GF-D8 (cell line): ENCODE measurements around the gene SCN10A.

ENCODE experiments used
- DNase-seq: peaks from one replicate; lab custom pipeline; 2025; lab: John Stamatoyannopoulos, UW

Gene SCN10A

DNA sequence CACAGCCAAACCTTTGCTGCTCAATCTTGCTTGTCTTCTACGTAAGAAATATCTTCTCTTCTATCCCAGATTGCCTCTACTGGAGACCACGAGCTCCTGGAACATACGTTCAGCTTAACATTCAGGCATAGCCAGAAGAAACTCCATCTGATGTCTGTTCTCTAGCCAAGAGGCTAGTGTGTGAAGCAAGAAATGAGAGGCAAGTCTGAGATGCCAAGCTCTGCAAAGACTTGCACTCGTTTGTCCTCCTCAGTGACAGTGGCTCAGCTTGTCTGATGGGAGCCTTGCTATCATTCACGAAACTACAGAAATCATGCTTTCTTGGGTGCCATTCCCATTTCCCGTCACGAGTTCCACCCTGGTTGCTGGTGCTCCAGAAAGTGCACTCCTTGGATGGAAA is at the start of gene SCN10A:
SCN10A (minus strand) TSS at position 192 of the 400 bp plus-strand sequence. CDS start 22,207 bp downstream, outside the sequence.
- no peak for DNase-seq

DNA sequence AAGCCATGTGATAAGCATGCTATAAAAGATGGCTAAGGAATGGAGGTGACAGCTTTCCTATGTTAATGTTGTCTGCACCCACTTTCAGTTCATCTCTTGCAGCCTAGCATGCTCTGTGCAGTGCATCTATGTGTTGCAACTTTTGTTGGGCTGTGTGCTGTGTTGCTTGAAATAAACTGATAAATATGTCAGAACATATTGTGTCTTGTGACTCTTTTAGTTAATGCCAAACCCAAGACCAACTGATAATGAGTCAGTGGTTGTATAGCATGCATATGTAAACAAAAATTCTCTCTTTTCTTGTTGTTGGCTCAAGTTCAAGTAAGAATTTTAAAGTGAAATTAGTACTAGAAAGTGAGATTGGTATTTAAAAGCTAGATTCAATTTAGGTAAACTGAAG is 37.0 kb upstream of the SCN10A start:
- no peak for DNase-seq

DNA sequence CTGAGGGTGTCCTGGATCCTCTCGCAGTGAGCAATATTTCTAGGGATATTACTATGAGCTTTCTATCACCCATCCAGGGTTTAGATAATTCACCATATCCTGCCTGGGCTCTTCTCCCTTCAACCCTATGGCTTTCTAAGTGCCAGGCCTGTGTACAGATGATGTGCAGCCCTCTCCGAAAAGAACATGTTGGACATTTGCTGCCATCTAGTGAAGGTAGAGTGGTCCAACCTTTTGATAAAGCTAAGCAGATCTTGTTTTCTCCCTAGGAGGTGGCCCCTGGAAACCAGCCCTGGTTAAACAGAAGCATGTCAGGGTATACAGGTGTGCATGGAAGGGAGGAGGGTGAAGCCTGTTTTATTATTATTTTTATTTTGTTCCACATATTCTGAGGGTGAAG is 27.9 kb upstream of the SCN10A start:
- DNase-seq = no peak

DNA sequence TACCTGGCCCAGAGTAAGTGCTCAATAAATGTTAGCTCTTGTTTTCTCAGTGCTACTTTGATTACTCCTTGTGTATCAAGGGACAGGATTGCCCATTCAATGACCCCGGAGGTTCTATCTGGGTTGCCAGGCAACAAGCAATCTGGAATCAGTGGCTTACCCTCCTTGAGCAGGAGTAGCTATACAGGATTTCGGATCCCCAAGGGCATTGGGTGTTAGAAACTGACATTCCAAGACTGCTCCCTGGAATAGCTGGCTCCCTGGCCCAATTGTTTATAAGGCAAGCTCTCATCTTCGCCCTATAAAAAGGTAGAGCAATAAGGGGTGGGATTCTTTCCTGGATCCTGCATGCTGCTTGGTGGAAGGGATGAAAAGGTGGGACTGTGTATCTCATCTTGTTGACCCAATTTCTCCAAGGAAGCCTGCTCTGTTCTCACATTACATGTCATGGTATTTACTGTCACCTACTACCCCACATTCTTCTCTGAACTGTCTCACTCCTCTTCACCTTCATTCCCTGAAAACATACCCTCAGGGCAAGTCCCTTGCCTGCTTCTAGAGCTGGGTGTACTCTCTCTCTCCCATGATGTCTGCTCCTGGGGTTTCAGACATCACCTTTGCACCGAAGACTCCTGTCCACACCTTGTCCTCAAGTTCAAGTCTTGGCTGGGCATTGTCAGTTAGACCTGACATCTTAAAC is 26.4 kb upstream of the SCN10A start:
- no peak for DNase-seq

DNA sequence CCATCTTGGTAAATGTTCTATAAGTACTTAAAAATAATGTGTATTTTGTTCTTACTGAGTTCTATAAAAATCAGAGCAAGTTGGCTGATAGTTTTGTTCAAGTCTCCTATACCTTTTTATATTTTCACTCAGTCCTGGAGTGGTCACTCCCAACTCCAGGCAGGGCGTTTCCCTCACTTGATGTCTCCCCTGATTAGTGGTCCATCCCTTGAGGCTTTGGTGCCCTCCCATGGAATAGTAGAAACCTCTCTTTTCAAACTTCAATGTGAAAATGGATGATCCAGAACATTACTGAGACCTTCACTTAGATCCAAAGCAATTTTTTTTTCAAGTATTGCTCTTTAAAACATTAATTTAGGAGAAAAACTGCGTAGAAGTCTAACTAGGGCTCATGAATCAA is 25.0 kb upstream of the SCN10A start:
- no peak for DNase-seq

DNA sequence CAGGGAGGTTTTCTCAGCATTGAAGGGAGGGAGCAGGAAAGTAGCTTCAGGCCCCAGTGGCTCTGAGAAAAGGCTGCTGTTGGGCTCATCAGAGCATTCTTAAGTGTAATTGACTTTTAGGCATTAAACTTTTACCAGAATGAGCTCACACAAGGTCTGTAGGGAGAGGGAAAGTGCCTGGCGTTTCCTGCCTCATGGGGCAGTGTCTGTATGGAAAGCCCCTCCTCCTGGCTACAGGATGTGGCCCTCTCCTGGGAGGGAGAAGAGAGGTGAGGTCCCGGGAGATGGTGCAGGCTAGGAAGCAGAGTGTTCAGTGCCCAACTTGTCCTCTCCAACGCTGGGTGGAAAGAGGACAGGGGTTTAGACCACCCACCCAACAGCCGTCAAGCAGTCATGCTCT is 21.3 kb upstream of the SCN10A start:
- DNase-seq = no peak

DNA sequence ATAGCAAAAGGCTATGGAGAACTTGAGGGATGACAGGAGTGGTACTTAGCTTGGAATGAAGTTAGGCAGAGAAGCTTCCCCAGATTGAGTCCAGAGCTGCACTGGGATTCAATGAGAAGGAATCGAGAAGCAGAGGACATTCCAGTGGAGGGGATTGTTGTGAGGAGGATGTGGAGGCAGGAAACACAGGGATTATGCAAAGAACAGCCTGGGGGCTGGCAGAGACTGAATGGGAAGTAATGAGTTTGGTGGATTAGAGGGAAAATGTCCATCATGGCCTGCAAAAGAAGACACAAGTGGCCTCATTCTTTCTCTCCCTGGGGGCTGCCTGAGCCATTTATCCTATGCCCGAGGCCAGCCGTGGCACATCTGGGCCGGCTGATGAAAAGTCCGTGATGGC is 20.5 kb upstream of the SCN10A start:
- no peak for DNase-seq

DNA sequence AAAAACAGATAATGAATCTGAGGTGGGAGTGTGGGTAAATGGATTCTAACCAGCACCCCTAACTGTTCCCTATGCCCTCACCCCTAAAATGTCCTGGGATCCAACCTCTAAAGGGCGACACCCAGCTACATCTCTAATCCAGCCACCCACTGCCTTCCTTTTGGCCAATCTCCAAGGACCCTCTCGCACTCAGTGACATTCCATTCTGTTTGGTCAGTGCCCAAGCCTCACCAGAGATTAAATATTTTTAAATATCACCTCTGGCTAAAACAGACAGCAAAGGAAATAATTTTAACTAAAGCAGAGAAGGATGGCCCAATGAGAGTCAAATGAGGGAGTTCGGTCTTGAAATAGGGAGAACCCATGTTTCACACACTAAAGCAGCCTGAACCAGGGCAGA is 19.9 kb upstream of the SCN10A start:
- DNase-seq = no peak

DNA sequence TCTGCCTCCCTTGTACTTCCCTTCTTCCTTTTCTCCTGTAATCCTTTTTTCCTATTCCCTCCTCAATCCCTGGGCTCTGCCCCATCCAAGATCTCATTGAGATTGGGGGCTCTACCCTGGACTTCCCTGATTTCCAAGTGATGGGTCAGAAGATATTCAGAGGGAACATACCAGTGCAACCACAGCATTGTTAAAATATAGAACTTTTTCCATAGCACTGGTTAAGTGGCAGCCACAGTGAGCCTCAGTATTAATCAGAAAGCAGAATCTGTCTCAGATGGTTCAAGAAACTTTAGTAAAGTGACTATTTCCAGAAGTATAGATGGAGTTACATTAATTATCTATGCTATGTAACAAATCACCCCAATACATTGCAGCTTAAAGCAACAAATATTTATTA is 18.7 kb upstream of the SCN10A start:
- no peak for DNase-seq

DNA sequence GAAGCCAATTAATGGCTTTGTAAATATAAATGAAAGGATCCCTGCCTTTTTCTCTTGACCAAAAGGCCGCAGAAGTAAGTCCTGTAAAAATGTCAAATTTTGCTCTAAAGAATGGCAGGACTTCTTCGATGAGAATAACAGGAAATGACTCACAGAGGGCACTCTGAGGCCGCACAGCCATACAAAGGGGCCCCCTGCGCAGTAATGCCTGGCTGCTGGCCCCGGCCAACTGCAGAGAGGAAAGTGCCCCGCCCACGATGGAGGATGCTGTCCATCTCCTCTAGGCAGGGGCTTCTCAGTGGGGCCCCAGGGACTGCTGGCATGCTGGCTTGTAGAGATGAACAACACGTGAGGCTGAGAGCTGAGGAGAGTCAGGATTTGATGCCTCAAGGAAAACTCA is 18.1 kb upstream of the SCN10A start:
- DNase-seq = no peak

DNA sequence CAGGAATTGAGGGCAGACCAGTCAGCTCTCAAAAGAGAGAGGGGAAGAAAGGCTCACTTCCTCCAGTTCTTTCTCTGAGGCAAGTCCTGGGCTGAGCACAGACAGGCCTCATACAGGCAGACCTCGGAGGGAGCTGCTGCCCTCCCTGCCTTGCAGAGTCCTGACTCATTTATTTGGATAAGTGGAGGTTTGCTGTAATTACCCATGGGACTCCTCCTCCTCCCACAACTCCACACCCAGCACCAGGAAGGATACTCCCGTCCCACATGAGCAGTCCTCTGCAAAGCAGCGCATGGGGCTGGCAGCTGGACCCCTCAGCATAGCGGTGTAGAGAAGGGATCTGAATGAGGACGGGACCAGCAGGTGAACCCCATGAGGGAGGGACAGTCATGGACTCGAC is 13.4 kb upstream of the SCN10A start:
- DNase-seq = no peak

DNA sequence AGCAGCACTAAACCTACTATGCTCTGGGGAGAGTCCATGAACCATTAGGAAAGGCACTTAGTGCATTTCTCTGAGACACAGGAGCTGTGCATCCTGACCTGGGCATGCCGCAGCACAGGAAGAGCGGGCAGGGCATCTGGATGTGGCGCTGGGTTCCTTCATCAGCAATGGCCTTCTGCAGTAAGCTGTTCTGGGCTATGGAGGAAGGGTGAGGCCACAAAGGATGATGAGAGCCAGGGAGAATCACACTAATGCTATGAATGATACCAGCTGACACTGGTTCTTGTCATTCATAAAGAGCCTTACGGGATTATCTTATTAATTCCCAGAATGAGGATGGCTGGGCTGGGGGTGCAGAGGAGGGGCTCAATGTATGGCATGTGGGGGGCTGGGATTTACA is 12.7 kb upstream of the SCN10A start:
- DNase-seq = no peak

DNA sequence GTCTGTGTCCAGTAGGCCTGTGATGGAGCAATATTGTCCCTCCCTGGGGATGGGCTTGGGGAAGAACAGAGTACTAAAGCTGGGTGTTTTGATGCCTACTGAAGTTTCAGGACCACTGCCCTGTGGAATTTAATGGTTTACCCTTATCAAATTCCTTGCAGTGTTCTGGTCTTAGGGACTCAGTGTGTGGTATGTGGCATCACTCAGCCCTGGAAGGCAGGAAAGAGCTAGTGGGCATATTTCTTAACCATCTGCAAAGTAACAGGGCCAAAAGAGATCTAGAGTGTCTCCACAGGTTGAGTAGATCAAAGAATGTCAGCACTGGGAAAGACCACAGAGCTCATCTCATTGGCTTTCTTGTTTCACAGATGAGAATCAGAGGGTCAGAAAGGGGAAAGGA is 11.8 kb upstream of the SCN10A start:
- no peak for DNase-seq

DNA sequence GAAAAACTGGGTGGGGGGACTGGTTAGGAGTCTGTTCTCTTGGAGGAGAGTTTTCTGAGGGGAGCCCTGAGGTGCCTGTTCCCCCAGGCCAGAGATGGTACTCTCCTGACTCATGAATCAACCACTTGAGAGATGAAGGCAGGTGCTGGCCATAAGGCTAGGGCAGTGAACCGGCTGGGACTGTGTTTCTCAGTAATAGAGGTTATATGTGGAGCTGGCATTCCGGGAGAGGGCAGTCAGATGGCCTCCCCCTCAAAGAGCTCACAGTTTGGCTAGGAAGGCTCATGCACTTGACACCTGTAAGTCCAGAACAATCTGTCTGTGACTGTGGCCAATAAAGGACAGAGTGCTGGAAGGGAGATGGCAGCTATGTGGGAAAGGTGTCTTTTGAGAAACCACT is 10.0 kb upstream of the SCN10A start:
- DNase-seq = no peak

DNA sequence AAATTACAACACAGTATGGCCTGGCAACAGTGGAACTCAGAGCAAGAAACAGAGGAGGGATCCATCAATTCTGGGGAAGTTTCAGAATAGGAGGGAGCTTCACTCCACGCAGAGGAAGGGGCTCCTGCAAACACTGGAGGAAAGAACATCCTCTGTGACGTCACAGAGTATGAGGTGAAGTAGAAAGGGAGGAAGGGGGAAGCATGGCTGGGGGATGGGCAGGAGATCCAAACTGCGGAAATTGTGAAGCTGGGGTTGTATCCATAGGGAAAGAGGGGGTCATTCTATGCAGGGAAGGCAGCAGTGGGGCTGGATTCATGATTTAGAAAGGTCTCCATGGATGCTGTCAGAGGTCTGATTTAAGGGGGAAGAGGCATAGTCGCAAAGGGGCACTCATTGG is 8.3 kb upstream of the SCN10A start:
- DNase-seq = no peak

DNA sequence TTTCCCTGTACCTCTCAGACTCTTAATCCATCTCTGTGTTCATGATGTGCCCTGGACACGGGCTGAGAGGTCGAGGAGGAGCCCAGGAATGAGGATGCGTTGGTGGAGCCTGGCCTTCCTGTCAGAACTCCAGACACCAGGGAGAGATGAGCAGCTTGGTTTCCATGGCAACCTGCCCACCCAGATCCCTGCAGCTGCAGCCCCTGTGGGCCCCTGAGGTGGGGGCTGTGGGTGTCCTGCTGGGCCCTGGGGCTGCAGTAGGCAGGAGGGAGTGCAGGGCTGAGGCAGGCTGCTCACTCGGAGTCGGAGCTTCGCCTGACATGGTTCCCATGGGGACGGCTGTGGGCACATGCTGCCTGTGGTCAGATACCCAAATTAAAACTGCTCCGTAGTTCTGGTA is 7.7 kb upstream of the SCN10A start:
- no peak for DNase-seq

DNA sequence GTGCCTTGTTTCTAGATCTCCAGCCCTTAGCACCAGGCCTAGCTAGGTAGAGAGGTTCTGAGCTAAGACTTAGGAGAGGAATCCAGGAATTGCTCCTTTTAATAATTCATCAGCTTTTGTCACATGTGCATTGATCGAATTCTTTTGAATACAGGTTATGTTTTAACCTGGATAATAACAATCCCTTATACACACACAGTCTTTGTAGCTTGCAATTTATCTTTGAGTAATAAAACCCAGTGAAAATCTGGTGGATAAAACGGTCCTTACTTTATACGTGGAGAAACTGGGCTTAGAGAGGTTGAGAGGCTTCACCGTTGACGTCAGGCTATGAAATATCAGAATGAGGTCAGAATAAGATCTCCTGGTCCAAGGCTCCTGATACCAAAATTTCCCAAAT is 7.2 kb upstream of the SCN10A start:
- no peak for DNase-seq

DNA sequence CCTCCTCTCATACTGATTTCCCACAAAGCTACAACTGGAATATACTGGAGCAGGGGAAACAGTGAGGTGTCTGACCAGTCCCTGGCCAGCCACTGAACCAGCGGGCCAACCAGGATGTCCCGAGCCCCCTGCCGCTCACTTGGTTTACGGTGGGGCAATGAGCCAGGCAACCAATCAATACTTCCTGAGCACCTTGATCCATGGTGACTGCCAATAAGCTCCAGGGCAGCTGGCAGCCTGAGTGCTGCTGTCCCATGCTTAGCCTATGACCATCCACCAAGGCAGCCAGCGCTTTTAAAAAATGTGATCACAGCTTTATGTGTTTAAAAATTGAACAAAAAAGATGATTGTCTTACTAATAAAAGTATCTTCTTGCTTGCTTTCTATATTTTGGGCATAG is 4.2 kb downstream of the SCN10A start:
- DNase-seq = no peak

DNA sequence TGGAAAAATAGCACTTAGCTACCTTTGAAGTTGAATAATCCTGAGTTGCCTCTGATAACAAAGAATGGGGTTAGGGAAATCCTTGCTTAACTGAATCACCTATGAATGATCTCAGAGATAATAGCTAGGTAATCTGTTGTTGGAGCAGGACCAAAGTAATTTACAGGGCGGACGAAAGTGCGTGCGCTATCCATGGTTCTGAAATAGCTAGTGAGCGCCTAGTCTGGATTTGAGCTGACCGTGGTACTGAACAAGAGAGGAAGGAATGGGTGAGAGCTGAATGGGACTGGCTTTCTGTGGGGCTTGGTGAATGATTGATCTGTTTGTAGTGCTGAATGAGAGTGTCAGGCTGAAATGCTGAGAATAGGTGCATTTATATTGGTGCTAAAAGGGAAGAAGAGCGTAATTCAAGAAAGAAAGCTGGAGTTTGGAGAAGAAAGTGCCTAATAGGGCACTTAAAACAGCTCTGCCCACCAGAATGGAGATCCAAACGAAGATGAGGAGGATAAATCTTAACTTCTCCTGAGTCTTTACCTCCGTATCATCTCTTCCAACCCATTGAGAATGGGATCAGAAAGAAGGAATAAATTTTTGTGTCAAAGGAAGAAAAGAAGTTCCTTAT is 10.1 kb downstream of the SCN10A start:
- no peak for DNase-seq

DNA sequence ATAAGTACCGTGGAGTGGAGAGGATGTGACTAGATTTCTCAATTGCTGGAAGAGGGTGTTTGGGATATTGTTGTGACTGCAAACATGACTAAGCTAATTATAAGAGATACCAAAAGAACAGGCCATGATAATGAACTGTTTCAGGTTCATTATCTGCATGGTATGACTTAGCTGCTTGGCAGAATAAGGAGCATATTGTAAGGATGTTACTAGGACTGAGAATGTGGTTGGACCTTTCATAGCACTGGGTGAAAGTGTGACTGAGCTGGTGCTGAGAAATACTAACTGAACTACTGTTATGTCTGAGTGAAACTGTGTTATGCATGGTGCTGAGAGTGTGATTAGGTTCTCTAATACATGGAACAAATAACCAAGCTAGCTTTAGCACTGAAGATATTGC is 11.0 kb downstream of the SCN10A start:
- DNase-seq = no peak

DNA sequence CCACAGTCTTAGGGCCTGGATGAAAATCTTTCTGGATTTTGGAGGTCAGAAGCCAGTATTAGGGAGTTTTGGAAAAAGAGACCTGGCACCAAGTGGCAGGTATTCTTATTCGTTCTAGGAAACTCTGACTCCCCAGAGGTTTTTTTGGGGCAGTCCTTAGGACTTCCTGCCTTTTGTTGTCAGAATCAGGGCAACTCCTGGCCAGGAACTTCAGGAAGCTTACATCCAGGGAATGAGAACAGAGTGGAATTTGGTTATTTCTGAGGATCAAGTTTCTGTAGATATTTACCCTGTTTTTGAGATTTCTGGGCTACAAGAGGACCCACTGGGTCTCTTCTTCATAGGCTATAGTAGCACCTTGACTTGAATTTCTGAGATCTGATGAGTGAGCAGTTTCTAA is 15.5 kb downstream of the SCN10A start:
- DNase-seq = no peak

DNA sequence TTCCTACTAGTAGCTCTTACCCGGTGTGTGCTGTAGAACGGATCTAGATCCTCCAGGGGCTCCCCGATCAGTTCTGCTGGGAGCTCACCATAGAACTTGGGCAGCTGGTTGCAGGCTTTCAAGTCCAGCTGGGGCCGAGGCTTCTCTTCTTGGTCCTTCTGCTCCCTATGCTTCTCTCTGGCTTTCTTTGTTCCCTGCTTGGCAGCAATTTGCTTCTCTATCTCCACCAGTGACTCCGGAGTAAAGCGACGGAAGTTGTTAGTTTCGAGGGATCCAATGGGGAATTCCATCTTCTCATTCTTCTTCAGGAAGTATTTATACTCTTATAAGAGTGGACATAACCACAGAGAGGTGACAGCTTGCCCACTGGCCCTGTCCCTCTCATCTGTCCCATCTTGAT is 22.3 kb downstream of the SCN10A start:
- DNase-seq = no peak

DNA sequence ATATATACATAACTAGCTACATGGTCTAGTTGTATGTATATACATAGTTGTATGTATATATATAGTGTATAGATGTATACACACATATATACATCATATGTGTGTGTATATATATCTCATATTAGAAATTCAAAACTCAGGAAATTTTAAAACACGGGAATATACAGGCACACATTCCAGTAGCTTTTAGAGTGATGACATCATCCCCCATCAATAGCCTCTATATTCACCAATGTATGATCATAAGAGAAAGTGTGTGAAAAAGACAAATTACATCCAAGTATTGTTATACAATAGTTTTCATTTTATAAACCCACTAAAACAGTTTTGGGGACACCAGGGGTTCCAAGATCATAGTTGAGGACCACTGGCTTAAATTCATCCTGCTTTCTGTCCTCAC is 23.0 kb downstream of the SCN10A start:
- DNase-seq = no peak

DNA sequence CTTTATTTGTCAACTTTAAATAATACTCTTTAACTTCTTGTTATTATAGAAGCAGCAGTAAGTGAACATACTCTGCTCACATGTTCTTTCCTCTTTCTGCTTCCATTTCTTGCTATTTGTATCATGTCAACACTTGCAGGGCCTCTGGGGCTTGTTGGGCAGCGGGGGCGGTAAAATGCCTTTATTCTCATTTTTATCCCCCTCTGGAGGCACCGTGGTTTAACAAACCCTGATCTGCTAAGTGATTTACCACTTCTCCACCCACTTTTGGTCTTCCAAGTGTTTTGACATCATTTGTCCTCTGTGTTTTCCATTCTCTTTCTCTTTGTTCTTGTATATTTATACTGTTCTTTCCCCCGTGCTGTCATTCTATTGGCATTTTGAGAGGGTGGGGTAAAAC is 33.9 kb downstream of the SCN10A start:
- DNase-seq = no peak
